ENCODE measurements around the gene UPB1. TPM values are rescaled to one million over a fixed set of nuclear protein-coding genes. Genes with fewer than 3 reads are reported as not detected.
"Not testable (repeated sequence)": the region's sequence is repeated elsewhere in the genome, so short reads cannot be mapped to it uniquely, and the experiment has no call there.

Gene UPB1
- total RNA-seq, 1 experiment from 2014 or later = not detected

DNA sequence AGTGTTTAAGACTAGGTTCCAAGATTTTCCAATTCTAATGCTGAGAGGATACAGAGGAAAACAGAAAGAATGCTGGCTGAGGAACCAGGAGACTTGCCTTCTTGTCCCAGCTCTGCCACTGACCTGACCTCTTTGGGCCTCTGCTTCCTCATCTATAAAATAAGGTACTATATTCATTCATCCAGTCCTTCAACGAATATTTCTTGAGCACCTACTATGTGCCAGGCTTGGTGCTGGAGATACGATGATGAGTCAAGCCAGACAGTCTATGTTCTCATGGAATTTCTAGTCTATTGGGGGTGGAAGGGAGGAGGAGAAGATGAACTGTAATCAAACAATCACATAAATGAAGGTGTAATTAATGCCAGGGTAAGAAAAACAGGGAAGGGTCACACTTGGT, 27.8 kb upstream of the UPB1 start:
- Histone ChIP-seq H3K27me3 (no peaks in the 10 kb centered on the region), H3K4me3 (no peak overlapping the region), H3K36me3 (no peaks in the 10 kb centered on the region), H3K9me3 (no peaks in the 10 kb centered on the region)
- DNase-seq = no peak

DNA sequence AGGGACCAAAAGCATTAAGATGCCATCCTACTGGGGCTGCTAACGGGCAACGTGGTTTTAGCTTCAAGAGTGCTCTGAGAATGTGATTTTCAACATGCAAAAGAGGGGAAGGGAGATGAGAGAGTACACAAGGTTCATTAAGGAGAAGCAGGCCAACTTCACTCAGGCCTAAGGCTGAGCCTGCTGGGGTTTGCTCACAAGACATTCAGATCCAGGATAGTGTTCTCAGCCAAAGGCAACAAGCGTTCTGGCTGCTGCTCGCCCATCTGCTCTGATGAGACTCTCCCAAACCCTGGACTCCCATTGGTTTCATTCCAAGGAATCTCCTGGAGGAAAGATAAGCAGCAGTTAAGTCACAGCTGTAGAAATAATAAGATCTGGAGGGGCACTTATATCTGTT, 23.6 kb upstream of the UPB1 start:
- DNase-seq = peak; percentile 86

DNA sequence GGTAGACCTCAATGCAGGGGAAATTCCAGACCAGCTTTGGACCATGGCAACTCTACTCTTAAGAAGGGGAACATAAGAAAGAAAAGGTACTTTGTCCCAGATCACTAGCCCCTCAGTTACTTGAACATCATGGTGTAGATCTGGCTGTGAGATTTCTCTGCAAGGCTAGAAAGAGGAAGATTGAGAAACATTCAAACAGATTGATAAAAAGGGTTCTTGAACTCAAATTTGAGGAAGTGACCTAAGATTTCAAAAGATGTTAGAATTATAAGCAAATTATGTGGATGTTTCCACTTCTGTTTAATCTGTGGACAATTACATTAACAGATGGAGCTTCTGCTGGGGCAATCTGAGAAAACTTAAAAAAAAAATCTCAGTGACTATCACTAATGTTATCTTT, 21.8 kb upstream of the UPB1 start:
- H3K9me3 ChIP-seq = peaks cover 2% of the 10 kb centered on the region; the same call in 1 of the 2 replicates
- H3K27me3 ChIP-seq = no peaks in the 10 kb centered on the region
- DNase-seq = no peak
- no peak overlapping the region for H3K4me3 ChIP-seq
- H3K36me3 ChIP-seq = no peaks in the 10 kb centered on the region

More for the DNA sequence above, 23.6 kb upstream of the UPB1 start:
- H3K27me3 ChIP-seq = no peaks in the 10 kb centered on the region
- no peaks in the 10 kb centered on the region for H3K36me3 ChIP-seq
- no peak overlapping the region for H3K4me3 ChIP-seq
- peaks cover 2% of the 10 kb centered on the region; the same call in 1 of the 2 replicates for H3K9me3 ChIP-seq

DNA sequence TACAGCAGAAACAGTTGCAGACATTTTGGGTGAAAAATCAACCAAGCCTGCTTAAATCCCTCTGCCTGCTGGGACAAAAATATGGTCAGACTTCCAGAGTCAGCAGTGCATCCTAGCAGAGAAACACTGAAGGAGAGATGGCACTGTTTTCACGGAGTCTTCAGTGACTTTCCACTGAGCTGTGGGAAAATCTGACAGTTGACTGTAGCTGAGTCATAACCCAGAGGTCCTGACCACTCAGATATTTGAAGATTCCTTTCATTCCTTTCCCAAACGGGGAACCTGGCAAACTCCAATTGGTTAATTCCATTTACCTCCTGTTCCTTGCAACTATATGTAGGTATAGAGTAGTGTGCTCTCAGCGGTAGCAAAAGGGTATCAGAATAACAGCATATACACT, 20.9 kb upstream of the UPB1 start:
- Histone ChIP-seq H3K4me3 (no peak overlapping the region), H3K9me3 (peaks cover 2% of the 10 kb centered on the region; the same call in 1 of the 2 replicates), H3K27me3 (no peaks in the 10 kb centered on the region), H3K36me3 (no peaks in the 10 kb centered on the region)
- DNase-seq = peak; percentile 54

DNA sequence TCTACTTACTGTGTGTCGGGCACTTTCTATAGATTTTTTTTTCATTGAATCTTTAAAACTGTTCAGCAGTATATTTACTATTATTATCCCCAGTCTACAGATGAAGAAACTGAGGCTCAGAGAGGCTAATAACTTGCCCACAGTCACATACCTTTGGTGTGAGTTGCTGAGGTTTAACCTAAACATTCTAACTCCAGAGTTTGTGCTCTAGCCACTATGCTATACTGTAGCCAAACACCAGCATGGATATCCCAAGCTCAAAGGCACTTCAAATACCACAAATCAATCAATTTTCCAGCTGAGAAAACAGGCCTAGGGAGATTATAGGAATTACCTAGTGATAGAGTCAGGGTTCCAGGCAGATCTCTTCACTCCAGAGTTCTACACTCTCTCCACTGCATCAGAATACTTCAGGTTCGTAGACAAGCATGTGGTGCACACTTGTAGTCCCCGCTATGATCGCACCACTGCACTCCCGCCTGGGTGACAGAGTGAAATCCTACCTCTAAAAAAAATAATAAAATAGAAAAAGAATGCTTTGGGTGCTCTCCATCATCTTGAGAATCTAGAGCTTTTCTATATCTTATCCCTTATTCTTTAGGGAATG, 20.4 kb upstream of the UPB1 start:
- no peaks in the 10 kb centered on the region for H3K27me3 ChIP-seq
- DNase-seq = no peak
- H3K36me3 ChIP-seq = no peaks in the 10 kb centered on the region
- no peak overlapping the region for H3K4me3 ChIP-seq
- peaks cover 2% of the 10 kb centered on the region; the same call in 1 of the 2 replicates for H3K9me3 ChIP-seq

DNA sequence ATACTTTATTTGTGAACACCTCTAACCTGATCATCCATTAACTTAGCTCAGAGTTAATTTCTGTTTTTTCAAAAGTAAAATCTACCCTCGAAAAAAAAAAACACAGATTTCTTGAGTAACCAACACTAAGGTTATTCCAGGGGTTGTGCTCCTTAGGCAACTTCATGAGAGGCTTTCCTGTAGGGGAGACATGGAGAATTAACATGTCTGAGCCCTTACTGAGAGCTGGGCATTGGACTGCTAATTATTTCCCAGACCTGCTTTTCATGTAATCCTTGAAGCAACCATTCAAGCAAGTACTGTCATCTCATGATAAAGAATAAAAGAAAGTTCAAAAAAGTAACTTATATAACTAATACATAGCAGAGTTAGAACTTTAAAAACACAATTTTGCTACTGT, 13.5 kb upstream of the UPB1 start:
- Histone ChIP-seq H3K27me3 (no peaks in the 10 kb centered on the region), H3K36me3 (no peaks in the 10 kb centered on the region), H3K9me3 (no peaks in the 10 kb centered on the region), H3K4me3 (no peak overlapping the region)
- no peak for DNase-seq

DNA sequence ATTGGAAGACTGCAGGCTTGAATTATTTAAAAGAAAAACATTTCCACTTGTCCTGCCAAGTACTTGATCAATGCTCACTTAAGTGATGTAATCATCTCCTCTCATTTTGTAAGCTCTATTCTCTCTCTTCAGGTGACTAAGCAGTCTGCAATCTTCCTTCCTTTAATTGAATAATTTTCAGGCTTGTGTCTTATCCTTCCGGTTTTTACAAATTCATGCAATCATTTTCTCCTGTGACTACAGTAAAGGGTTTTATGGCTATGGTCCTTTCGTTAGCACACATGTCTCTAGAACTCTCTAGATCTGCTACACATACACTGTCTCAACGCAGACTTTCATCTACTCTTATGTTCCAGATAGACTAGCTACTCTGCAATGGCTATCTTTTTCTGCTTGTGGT, 12.6 kb upstream of the UPB1 start:
- no peak for DNase-seq
- H3K4me3 ChIP-seq = no peak overlapping the region
- no peaks in the 10 kb centered on the region for H3K9me3 ChIP-seq

DNA sequence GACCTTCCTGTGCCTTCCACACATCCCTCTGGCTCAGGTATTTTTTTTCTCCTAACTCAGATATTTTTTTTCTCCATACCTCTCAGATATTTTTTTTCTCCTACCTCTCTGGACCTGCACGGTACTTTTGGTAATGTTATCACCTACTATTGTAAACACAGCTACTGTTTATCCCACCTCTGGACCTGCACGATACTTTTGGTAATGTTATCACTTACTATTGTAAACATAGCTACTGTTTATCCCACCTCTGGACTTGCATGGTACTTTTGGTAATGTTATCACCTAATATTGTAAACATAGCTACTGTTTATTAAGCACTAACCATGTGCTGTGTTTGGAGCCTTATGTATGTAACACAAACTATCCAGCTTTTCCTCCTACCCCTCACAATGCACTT, 12.1 kb upstream of the UPB1 start:
- DNase-seq = no peak

More for the DNA sequence above, 12.6 kb upstream of the UPB1 start:
- H3K27me3 ChIP-seq = no peaks in the 10 kb centered on the region
- H3K36me3 ChIP-seq = no peaks in the 10 kb centered on the region

DNA sequence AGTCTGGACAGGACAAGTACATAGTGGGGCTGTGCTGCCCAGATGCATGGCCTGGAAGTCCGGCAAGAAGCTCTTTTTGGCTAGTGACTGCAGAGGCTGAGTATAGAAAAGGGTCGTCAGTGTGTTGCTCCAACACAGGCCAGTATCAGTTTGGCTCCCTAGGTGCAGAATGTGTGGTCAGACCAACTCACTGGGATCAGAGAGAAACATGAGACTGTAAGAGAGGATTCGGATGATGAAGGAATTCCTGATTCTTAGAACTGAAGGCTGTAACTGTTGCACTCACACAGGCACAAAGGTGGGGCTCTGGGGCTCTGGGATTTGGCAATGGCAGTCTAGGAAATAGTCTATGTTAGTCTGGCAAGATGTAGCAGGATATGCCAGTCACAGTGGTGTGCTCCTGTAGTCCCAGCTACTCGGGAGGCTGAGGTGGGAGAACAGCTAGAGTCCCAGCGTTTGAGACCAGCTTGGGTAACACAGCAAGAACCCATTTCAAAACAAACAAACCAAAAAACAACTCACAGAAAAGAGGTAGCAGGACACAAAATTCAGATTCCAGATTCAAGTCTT, 11.1 kb upstream of the UPB1 start:
- Histone ChIP-seq H3K4me3 (no peak overlapping the region), H3K36me3 (no peaks in the 10 kb centered on the region), H3K27me3 (no peaks in the 10 kb centered on the region), H3K9me3 (no peaks in the 10 kb centered on the region)
- DNase-seq = no peak

More for the DNA sequence above, 12.1 kb upstream of the UPB1 start:
- H3K9me3 ChIP-seq = no peaks in the 10 kb centered on the region
- H3K4me3 ChIP-seq = no peak overlapping the region
- no peaks in the 10 kb centered on the region for H3K27me3 ChIP-seq
- H3K36me3 ChIP-seq = no peaks in the 10 kb centered on the region

DNA sequence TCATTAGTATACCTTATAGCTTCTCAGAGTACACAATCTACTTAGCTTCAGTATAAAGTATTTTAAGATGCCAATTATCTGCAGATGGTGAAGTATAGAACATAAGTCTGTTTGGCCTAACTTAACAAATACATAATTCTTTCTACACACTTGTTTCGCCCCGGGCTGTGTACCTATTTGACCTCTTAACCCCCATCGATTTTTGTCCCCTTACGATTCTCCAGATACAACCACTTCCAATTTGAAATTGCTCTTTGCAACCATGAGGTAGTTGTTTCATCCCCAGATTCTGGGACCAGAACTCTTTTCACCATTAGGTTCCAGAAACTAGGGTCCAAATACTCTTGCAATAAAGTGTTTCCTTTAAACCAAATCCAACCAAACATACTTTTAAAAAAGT, 10.0 kb upstream of the UPB1 start:
- no peaks in the 10 kb centered on the region for H3K27me3 ChIP-seq
- no peak overlapping the region for H3K4me3 ChIP-seq
- no peak for DNase-seq
- H3K36me3 ChIP-seq = no peaks in the 10 kb centered on the region
- H3K9me3 ChIP-seq = no peaks in the 10 kb centered on the region

DNA sequence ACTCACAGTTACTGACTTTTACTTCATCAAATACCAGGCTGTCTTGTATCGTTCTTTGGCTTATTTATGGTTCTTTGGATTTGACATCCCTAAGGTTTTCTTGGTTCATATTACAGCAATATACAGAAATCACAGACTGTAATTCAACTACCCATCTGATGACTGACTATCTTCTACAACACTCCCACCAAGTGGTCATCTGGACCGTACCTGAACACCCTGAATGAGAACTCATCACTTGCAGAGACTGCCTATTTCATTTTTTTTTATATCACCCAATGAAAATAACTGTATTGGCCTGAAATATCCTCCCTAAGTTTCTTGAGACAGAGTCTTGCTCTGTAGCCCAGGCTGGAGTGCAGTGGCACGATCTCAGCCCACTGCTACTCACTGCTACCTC, 9.5 kb upstream of the UPB1 start:
- H3K27me3 ChIP-seq = no peaks in the 10 kb centered on the region
- H3K36me3 ChIP-seq = no peaks in the 10 kb centered on the region
- H3K9me3 ChIP-seq = no peaks in the 10 kb centered on the region
- no peak overlapping the region for H3K4me3 ChIP-seq
- no peak for DNase-seq

DNA sequence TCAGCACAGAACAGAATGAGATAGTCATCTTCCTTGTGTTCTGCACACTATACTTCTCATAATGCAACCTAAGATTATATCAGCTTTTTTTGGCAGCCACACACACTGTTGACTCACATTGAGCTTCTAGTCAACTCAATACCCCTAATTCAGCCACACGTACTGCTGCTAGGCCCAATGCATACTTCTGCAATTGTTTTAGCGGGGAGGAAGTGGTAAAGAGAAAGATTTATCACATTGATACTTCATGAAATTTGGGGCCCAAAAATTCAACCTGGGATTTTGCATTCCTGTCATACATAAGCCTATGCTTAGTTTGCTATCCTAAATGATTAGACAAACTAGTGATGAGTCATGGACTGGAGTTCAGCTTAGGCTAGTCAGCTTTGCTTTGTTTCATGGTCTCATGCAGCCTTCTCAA, 8.6 kb upstream of the UPB1 start:
- H3K36me3 ChIP-seq = no peaks in the 10 kb centered on the region
- H3K4me3 ChIP-seq = no peak overlapping the region

DNA sequence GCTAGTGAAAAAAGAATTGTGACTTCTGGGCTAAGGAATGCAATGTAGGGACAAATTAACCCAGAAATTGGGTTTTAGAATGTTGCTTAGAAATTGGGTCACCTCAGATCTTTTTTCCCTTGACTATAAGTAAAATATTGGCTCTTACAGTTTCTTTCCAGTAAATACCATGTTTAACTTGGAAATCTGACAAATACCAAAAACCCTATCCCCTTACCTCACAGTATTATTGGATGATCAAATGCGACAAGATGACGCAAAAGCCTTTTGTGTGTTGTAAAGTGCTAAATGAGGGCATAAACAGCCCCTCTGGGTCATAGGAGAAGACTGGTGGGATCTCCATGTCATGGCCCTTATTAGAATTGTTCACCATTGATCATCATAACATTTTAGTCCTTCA, 6.1 kb upstream of the UPB1 start:
- Histone ChIP-seq H3K9me3 (no peaks in the 10 kb centered on the region), H3K36me3 (no peaks in the 10 kb centered on the region), H3K27me3 (no peaks in the 10 kb centered on the region), H3K4me3 (no peak overlapping the region)
- DNase-seq = no peak

More for the DNA sequence above, 8.6 kb upstream of the UPB1 start:
- peak; percentile 39 for DNase-seq
- no peaks in the 10 kb centered on the region for H3K9me3 ChIP-seq
- no peaks in the 10 kb centered on the region for H3K27me3 ChIP-seq

DNA sequence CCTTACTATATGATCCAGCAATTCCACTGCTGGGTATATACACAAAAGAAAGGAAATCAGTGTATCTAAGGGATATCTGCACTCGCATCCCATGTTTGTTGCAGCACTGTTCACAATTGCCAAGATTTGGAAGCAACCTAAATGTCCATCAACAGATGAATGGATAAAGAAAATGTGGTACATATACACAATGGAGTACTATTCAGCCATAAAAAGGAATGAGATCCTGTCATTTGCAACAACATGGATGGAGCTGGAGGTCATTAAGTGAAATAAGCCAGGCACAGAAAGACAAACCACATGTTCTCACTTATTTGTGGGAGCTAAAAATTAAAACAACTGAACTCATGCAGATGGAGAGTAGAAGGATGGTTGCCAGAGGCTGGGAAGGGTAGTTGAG, 5.7 kb upstream of the UPB1 start:
- H3K4me3 ChIP-seq, DNase-seq, H3K9me3 ChIP-seq, H3K27me3 ChIP-seq, H3K36me3 ChIP-seq: not testable (repeated sequence)

DNA sequence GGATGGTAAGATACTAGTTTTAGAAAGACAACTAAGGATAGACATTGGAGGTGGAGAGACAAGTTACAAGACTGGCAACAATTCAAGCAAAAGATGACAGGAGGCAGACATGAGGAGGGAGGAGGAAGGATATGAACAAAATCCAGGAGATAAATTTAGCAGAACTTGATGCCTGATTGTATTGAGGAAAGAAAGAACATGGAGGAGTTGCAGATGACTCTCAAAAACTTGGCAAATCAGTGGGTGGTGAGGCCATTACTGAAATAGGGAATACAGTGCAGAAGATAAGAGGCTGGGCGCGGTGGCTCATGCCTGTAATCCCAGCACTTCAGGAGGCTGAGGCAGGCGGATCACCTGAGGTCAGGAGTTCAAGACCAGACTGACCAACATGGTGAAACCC, 2.7 kb upstream of the UPB1 start:
- Histone ChIP-seq H3K36me3 (no peaks in the 10 kb centered on the region), H3K9me3 (no peaks in the 10 kb centered on the region), H3K4me3 (no peak overlapping the region), H3K27me3 (no peaks in the 10 kb centered on the region)
- DNase-seq = no peak

DNA sequence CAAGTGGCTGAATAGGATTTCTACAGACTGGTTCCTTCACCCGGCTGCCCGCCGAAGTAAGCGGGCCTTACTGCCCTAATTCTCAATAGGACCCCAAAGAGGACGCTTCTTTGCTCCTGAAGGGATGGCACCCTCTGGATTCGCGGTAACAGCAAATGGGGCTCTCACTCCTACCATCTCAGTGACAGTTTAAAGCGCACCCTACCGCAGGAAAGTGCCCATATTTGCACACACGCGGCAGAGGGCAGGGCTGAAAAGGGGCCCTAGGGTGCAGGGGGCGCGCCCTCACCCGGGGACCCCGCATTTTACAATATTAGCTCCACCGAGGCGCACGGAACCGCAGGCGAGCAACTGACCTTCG, 985 bp upstream of the UPB1 start:
- H3K9me3 ChIP-seq = no peaks in the 10 kb centered on the region
- H3K4me3 ChIP-seq = no peak overlapping the region
- H3K36me3 ChIP-seq = no peaks in the 10 kb centered on the region
- H3K27me3 ChIP-seq = no peaks in the 10 kb centered on the region
- DNase-seq = no peak

DNA sequence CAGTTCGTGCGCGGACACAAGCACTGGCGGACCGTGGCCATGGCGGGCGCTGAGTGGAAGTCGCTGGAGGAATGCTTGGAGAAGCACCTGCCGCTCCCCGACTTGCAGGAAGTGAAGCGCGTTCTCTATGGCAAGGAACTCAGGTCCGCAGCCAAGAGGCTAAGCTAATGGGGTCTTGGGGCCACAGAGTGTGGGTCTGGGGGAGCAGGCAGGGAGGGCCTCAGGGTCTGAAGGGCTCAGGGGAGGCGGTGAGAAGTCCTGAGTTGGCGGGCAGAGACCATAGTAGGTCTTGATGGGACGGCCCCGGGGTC, 188 bp downstream of the UPB1 start:
- H3K9me3 ChIP-seq = no peaks in the 10 kb centered on the region
- H3K36me3 ChIP-seq = no peaks in the 10 kb centered on the region
- H3K27me3 ChIP-seq = no peaks in the 10 kb centered on the region
- no peak overlapping the region for H3K4me3 ChIP-seq
- no peak for DNase-seq

DNA sequence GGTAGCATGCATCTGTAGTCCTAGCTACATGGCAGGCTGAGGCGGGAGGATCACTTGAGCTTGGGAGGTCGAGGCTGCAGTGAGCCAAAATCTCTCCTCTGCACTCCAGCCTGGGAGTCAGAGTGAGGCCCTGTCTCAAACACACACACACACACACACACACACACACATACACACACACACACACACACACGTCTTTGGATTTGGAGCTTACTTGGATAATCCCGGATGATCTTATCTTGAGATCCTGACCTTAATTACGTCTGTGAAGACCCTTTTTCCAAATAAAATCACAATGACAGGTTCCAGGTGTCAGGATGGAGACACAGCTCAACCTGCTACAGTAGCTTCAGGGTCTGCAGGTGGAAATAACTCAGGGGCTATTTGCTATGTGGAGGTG, 1.1 kb downstream of the UPB1 start:
- DNase-seq = no peak
- no peaks in the 10 kb centered on the region for H3K27me3 ChIP-seq
- no peaks in the 10 kb centered on the region for H3K9me3 ChIP-seq
- no peak overlapping the region for H3K4me3 ChIP-seq
- no peaks in the 10 kb centered on the region for H3K36me3 ChIP-seq

DNA sequence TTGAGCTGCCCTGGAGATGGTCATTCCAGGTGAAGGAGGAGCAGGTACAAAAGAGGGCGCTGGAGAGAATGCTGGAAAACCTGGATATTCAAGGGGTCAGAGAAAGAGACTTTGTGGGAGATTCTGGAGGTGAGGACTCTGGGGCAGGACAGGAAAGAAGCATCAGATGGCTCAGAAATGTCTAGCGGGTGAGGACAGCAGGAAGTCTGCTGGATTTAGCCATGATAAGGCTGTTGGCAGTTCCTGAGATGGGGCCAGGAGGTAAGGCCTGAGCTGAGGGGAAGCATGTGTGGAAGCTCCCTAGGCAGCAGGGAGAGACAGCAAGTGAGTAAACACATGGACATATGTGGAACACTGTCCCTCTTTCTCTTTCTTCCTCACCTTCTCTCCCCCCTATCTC, 1.5 kb downstream of the UPB1 start:
- no peaks in the 10 kb centered on the region for H3K27me3 ChIP-seq
- no peak overlapping the region for H3K4me3 ChIP-seq
- no peaks in the 10 kb centered on the region for H3K9me3 ChIP-seq
- DNase-seq = no peak
- H3K36me3 ChIP-seq = no peaks in the 10 kb centered on the region
